HL-60 (cell line): ENCODE data around the gene FAM110A.

ENCODE experiments used
- DNase-seq, 2 experiments: peaks; one replicate each; pipeline ENCODE4 v3.0.0-alpha.2; 2010 to 2020; ENCODE audit warnings: low read depth in 1 of 2, low spot score in 1 of 2
- H3K27ac ChIP-seq: fragments of 250-450 bp; sonication (Bioruptor Pico); replicated peaks from 2 replicates; pipeline ENCODE4 v1.5.1; 2020; ENCODE audit warnings: mild to moderate bottlenecking, moderate library complexity
- H3K27me3 ChIP-seq: fragments of 250-450 bp; sonication (Bioruptor Pico); 2 replicates; pipeline ENCODE4 v1.5.1; 2021; ENCODE audit warnings: mild to moderate bottlenecking, moderate library complexity; ENCODE audit not compliant: insufficient read depth, poor library complexity, severe bottlenecking
- H3K4me3 ChIP-seq: replicated peaks from 2 replicates; pipeline ENCODE4 v1.5.1; 2011; ENCODE audit warnings: mild to moderate bottlenecking, control low read depth, low read length; ENCODE audit not compliant: insufficient read depth
- GABPA ChIP-seq: IDR thresholded peaks from 2 replicates; pipeline ENCODE4 v1.6.1; 2012; ENCODE audit warnings: low read depth
- POLR2AphosphoS5 ChIP-seq: IDR thresholded peaks from 2 replicates; pipeline ENCODE4 v1.6.1; 2012; ENCODE audit warnings: low read depth
- SPI1 ChIP-seq: IDR thresholded peaks from 2 replicates; pipeline ENCODE4 v1.6.1; 2012; ENCODE audit warnings: low read depth, mild to moderate bottlenecking, borderline replicate concordance
- TF ChIP-seq, protein P1 (sequence below): IDR thresholded peaks from 2 replicates; pipeline ENCODE4 v1.6.1; 2012; ENCODE audit warnings: low read depth; ENCODE audit not compliant: insufficient replicate concordance
- TF ChIP-seq, protein P2 (sequence below): IDR thresholded peaks from one replicate; pipeline ENCODE4 v1.5.1; 2011; ENCODE audit warnings: low read length, control low read depth, inconsistent platforms; ENCODE audit not compliant: insufficient read depth

The FAM110A gene

DNA sequence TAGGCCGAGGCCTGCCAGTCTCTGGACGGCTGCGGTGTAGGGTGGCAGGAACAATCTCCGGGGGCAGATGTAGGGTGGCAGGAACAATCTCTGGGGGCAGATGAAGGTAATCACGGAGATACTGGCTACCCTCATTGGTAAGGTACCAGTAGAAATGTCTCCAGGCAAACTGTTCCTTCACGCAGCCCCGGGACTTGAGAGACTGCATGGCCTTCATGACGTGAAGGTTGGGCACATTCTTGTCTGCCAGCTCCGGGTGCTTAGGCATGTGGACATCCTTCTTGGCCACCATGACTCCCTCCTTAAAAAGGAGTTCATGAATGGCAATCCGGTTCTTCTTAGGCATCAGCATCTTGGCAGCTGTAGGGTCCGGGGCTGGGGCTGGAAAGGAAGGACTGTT is 6.1 kb downstream of the FAM110A start:
- Histone ChIP-seq H3K4me3 (no peak overlapping the region), H3K27me3 (no peaks in the 10 kb centered on the region), H3K27ac (no peak overlapping the region)
- no peak for DNase-seq
- TF ChIP-seq, protein P1, sequence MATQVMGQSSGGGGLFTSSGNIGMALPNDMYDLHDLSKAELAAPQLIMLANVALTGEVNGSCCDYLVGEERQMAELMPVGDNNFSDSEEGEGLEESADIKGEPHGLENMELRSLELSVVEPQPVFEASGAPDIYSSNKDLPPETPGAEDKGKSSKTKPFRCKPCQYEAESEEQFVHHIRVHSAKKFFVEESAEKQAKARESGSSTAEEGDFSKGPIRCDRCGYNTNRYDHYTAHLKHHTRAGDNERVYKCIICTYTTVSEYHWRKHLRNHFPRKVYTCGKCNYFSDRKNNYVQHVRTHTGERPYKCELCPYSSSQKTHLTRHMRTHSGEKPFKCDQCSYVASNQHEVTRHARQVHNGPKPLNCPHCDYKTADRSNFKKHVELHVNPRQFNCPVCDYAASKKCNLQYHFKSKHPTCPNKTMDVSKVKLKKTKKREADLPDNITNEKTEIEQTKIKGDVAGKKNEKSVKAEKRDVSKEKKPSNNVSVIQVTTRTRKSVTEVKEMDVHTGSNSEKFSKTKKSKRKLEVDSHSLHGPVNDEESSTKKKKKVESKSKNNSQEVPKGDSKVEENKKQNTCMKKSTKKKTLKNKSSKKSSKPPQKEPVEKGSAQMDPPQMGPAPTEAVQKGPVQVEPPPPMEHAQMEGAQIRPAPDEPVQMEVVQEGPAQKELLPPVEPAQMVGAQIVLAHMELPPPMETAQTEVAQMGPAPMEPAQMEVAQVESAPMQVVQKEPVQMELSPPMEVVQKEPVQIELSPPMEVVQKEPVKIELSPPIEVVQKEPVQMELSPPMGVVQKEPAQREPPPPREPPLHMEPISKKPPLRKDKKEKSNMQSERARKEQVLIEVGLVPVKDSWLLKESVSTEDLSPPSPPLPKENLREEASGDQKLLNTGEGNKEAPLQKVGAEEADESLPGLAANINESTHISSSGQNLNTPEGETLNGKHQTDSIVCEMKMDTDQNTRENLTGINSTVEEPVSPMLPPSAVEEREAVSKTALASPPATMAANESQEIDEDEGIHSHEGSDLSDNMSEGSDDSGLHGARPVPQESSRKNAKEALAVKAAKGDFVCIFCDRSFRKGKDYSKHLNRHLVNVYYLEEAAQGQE = no peak
- TF ChIP-seq GABPA (no peak), SPI1 (no peak), POLR2AphosphoS5 (no peak)
- TF ChIP-seq, protein P2, sequence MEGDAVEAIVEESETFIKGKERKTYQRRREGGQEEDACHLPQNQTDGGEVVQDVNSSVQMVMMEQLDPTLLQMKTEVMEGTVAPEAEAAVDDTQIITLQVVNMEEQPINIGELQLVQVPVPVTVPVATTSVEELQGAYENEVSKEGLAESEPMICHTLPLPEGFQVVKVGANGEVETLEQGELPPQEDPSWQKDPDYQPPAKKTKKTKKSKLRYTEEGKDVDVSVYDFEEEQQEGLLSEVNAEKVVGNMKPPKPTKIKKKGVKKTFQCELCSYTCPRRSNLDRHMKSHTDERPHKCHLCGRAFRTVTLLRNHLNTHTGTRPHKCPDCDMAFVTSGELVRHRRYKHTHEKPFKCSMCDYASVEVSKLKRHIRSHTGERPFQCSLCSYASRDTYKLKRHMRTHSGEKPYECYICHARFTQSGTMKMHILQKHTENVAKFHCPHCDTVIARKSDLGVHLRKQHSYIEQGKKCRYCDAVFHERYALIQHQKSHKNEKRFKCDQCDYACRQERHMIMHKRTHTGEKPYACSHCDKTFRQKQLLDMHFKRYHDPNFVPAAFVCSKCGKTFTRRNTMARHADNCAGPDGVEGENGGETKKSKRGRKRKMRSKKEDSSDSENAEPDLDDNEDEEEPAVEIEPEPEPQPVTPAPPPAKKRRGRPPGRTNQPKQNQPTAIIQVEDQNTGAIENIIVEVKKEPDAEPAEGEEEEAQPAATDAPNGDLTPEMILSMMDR = no peak

DNA sequence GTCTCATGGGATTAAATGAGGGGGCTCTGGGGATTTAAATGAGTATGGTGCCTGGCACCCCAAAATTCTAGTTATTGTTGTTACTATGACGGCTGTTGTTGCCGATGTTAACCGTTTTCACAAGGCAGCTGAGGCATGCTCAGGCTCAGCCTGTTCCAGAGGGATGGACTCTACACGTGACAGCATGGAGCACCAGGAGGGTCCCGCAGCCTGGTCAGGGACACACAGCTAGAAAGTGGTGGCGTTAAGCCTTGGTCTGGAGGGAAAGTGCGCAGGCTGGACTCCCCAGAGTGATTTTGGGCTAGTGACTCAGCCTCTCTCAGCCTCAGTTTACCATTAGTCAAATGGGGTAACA is 7.0 kb downstream of the FAM110A start:
- Histone ChIP-seq H3K4me3 (no peak overlapping the region), H3K27ac (no peak overlapping the region), H3K27me3 (no peaks in the 10 kb centered on the region)
- no peak for DNase-seq
- TF ChIP-seq SPI1 (no peak), POLR2AphosphoS5 (no peak), GABPA (no peak)
- TF ChIP-seq, protein P1 = no peak
- TF ChIP-seq, protein P2 = no peak

DNA sequence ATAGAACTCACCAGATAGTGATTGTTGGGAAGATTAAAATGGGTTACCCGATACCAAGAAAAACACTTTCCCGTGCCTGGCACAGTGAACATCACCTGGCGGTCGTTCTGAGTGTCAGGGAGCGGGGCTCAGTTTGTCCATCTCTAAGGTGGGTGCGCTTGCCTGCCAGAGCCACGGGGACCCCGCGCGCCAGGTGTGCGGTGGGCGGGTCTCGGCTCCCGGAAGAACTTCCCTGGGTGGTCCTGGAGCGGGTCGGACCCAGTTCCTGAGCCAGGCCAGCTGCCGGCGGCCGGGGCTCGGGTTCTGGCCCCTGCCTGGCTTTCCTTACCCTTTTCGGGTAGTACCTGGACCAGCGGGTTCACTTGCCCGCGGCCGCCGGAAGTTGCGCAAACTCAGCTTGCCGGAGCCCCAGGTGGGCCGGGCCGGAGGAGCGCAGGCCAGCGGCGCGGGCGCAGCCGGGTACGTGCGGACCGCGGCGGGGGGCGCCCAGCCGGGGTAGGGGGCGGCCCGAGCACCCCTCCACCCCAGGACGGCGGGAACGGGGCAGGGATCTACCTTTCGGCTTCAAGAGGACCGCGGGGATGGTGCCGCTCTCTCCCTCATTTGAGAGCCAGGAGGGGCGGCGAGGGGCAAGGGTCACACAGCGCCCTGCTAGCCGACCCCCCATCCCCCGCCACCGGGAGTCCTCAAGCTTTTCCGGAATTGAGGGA is 7.5 kb downstream of the FAM110A start:
- H3K4me3 ChIP-seq = no peak overlapping the region
- H3K27ac ChIP-seq = no peak overlapping the region
- H3K27me3 ChIP-seq = no peaks in the 10 kb centered on the region
- TF ChIP-seq SPI1 (no peak), POLR2AphosphoS5 (no peak), GABPA (no peak)
- TF ChIP-seq, protein P1 = no peak
- TF ChIP-seq, protein P2 = no peak
- no peak for DNase-seq
